ENCODE measurements around the gene TK2.

TK2 gene

GRCh38 chr16:66594739-66595138 is 44.8 kb upstream of the TK2 start:
- no peak overlapping the region for H3K4me3 ChIP-seq (ENCODE audit: low read length in 2 of 2)
- H3K27me3 ChIP-seq (ENCODE audit: control insufficient read depth in 3 of 3, insufficient read depth in 3 of 3, low read depth in 1 of 3, low read length in 3 of 3) = no peaks in the 10 kb centered on the region
- no peak overlapping the region for H3K14ac ChIP-seq (ENCODE audit: low read length)
- no peak overlapping the region for H3K18ac ChIP-seq (ENCODE audit: low read length)
- no peak overlapping the region for H4K91ac ChIP-seq (ENCODE audit: low read depth, low read length, poor library complexity)
- no peak overlapping the region for H2AFZ ChIP-seq (ENCODE audit: low read length)
- H2AK5ac ChIP-seq (ENCODE audit: low read depth, low read length) = no peak overlapping the region
- H3K4me2 ChIP-seq (ENCODE audit: insufficient read depth, low read length, poor library complexity, severe bottlenecking) = no peak overlapping the region
- no peak overlapping the region for H3K4ac ChIP-seq (ENCODE audit: low read length)
- WGBS, 2 donors (ENCODE audit: extremely low coverage in 2 of 2, insufficient read length in 2 of 2, insufficient replicate concordance in 1 of 2) = no CpG with 5 or more reads among the region's 7 CpGs
- no peak overlapping the region for H3K27ac ChIP-seq (replicated peaks; ENCODE audit: low read length)
- H2BK120ac ChIP-seq (ENCODE audit: low read depth, low read length) = no peak overlapping the region
- H3K9ac ChIP-seq (ENCODE audit: low read depth, low read length, poor library complexity) = no peak overlapping the region
- no peaks in the 10 kb centered on the region for H3K4me1 ChIP-seq (ENCODE audit: control insufficient read depth in 2 of 2, insufficient read depth in 1 of 2, low read depth in 1 of 2, low read length in 2 of 2)
- no peak overlapping the region for H2BK15ac ChIP-seq (ENCODE audit: low read length)
- DNase-seq (ENCODE audit: low spot score) = no peak
- no peaks in the 10 kb centered on the region for H3K79me1 ChIP-seq (ENCODE audit: low read depth, low read length)
- H3K36me3 ChIP-seq (replicated peaks in 1 of 2; ENCODE audit: control insufficient read depth in 2 of 2, insufficient read depth in 2 of 2, low read length in 2 of 2) = no peaks in the 10 kb centered on the region
- no peak overlapping the region for H2BK12ac ChIP-seq (ENCODE audit: low read length)
- H3K23ac ChIP-seq (ENCODE audit: low read depth, low read length, poor library complexity) = no peak overlapping the region
- no peak overlapping the region for H4K8ac ChIP-seq (ENCODE audit: low read depth, low read length)
- H2BK5ac ChIP-seq (ENCODE audit: low read length) = no peak overlapping the region
- H3K9me3 ChIP-seq (replicated peaks in 1 of 2; ENCODE audit: control insufficient read depth in 2 of 2, insufficient read depth in 1 of 2, low read depth in 1 of 2, low read length in 2 of 2) = no peaks in the 10 kb centered on the region

DNA sequence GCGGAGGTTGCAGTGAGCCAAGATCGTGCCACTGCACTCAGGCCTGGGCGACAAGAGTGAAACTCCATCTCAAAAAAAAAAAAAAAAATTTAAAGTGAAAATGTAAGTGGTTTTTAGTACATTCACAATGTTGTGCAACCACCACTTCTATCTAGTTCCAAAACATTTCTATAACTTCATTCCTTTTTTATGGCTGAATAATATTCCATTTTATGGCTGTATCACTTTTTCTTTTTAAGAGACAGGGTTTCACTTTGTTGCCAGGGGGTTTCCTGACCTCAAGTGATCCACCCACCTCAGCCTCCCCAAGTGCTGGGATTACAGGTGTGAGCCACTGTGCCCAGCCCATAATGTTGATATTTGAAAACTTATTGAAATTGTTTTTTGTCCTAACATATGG is 42.9 kb upstream of the TK2 start:
- no peak overlapping the region for H2BK12ac ChIP-seq (ENCODE audit: low read length)

DNA sequence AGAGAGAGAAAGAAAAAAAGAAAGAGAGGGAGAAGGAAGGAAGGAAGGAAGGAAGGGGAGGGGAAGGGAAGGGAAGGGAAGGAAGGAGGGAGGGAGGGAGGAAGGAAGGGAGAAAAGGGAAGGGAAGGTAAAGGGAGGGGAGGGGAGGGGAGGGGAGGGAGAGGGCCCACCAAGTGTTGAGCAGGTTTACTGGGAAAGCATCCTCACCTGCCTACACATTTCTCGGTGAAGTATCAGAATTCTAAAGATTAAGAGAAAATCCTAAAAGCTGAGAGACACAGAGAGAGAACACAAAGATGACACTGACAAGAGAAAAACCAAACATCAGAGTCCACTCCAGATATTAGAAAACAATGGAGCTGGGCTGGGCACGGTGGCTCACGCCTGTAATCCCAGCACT is 42.3 kb upstream of the TK2 start:
- H3K4ac ChIP-seq (ENCODE audit: low read length) = no peak overlapping the region
- no peak overlapping the region for H2AK5ac ChIP-seq (ENCODE audit: low read depth, low read length)
- no peak overlapping the region for H4K91ac ChIP-seq (ENCODE audit: low read depth, low read length, poor library complexity)
- no peaks in the 10 kb centered on the region for H3K36me3 ChIP-seq (replicated peaks in 1 of 2; ENCODE audit: control insufficient read depth in 2 of 2, insufficient read depth in 2 of 2, low read length in 2 of 2)
- no peaks in the 10 kb centered on the region for H3K79me1 ChIP-seq (ENCODE audit: low read depth, low read length)
- H2BK15ac ChIP-seq (ENCODE audit: low read length) = no peak overlapping the region
- no peak overlapping the region for H2BK12ac ChIP-seq (ENCODE audit: low read length)
- H3K9me3 ChIP-seq (replicated peaks in 1 of 2; ENCODE audit: control insufficient read depth in 2 of 2, insufficient read depth in 1 of 2, low read depth in 1 of 2, low read length in 2 of 2) = no peaks in the 10 kb centered on the region
- WGBS, 2 donors (ENCODE audit: extremely low coverage in 2 of 2, insufficient read length in 2 of 2, insufficient replicate concordance in 1 of 2) = no CpG with 5 or more reads among the region's 3 CpGs
- H4K8ac ChIP-seq (ENCODE audit: low read depth, low read length) = no peak overlapping the region
- H3K27me3 ChIP-seq (ENCODE audit: control insufficient read depth in 3 of 3, insufficient read depth in 3 of 3, low read depth in 1 of 3, low read length in 3 of 3) = no peaks in the 10 kb centered on the region
- H2BK5ac ChIP-seq (ENCODE audit: low read length) = no peak overlapping the region
- no peak overlapping the region for H3K9ac ChIP-seq (ENCODE audit: low read depth, low read length, poor library complexity)
- no peak overlapping the region for H3K23ac ChIP-seq (ENCODE audit: low read depth, low read length, poor library complexity)
- H3K14ac ChIP-seq (ENCODE audit: low read length) = no peak overlapping the region
- H3K18ac ChIP-seq (ENCODE audit: low read length) = no peak overlapping the region
- H3K4me1 ChIP-seq (ENCODE audit: control insufficient read depth in 2 of 2, insufficient read depth in 1 of 2, low read depth in 1 of 2, low read length in 2 of 2) = no peaks in the 10 kb centered on the region
- H2AFZ ChIP-seq (ENCODE audit: low read length) = no peak overlapping the region
- no peak overlapping the region for H3K4me3 ChIP-seq (ENCODE audit: low read length in 2 of 2)
- no peak overlapping the region for H3K4me2 ChIP-seq (ENCODE audit: insufficient read depth, low read length, poor library complexity, severe bottlenecking)
- no peak for DNase-seq (ENCODE audit: low spot score)
- H2BK120ac ChIP-seq (ENCODE audit: low read depth, low read length) = no peak overlapping the region
- H3K27ac ChIP-seq (replicated peaks; ENCODE audit: low read length) = no peak overlapping the region

More for the DNA sequence above, 42.9 kb upstream of the TK2 start:
- H3K27ac ChIP-seq (replicated peaks; ENCODE audit: low read length) = no peak overlapping the region
- no peak overlapping the region for H3K14ac ChIP-seq (ENCODE audit: low read length)
- no CpG with 5 or more reads among the region's 3 CpGs for WGBS, 2 donors (ENCODE audit: extremely low coverage in 2 of 2, insufficient read length in 2 of 2, insufficient replicate concordance in 1 of 2)
- H3K9ac ChIP-seq (ENCODE audit: low read depth, low read length, poor library complexity) = no peak overlapping the region
- H3K27me3 ChIP-seq (ENCODE audit: control insufficient read depth in 3 of 3, insufficient read depth in 3 of 3, low read depth in 1 of 3, low read length in 3 of 3) = no peaks in the 10 kb centered on the region
- no peak overlapping the region for H2BK5ac ChIP-seq (ENCODE audit: low read length)
- H3K4me2 ChIP-seq (ENCODE audit: insufficient read depth, low read length, poor library complexity, severe bottlenecking) = no peak overlapping the region
- H3K23ac ChIP-seq (ENCODE audit: low read depth, low read length, poor library complexity) = no peak overlapping the region
- no peak overlapping the region for H3K18ac ChIP-seq (ENCODE audit: low read length)
- H2BK120ac ChIP-seq (ENCODE audit: low read depth, low read length) = no peak overlapping the region
- no peak overlapping the region for H2BK15ac ChIP-seq (ENCODE audit: low read length)
- no peak overlapping the region for H3K4ac ChIP-seq (ENCODE audit: low read length)
- H2AK5ac ChIP-seq (ENCODE audit: low read depth, low read length) = no peak overlapping the region
- H4K91ac ChIP-seq (ENCODE audit: low read depth, low read length, poor library complexity) = no peak overlapping the region
- no peak overlapping the region for H4K8ac ChIP-seq (ENCODE audit: low read depth, low read length)
- H3K4me3 ChIP-seq (ENCODE audit: low read length in 2 of 2) = no peak overlapping the region
- no peaks in the 10 kb centered on the region for H3K36me3 ChIP-seq (replicated peaks in 1 of 2; ENCODE audit: control insufficient read depth in 2 of 2, insufficient read depth in 2 of 2, low read length in 2 of 2)
- H3K9me3 ChIP-seq (replicated peaks in 1 of 2; ENCODE audit: control insufficient read depth in 2 of 2, insufficient read depth in 1 of 2, low read depth in 1 of 2, low read length in 2 of 2) = no peaks in the 10 kb centered on the region
- H2AFZ ChIP-seq (ENCODE audit: low read length) = no peak overlapping the region
- no peak for DNase-seq (ENCODE audit: low spot score)
- H3K79me1 ChIP-seq (ENCODE audit: low read depth, low read length) = no peaks in the 10 kb centered on the region
- no peaks in the 10 kb centered on the region for H3K4me1 ChIP-seq (ENCODE audit: control insufficient read depth in 2 of 2, insufficient read depth in 1 of 2, low read depth in 1 of 2, low read length in 2 of 2)

DNA sequence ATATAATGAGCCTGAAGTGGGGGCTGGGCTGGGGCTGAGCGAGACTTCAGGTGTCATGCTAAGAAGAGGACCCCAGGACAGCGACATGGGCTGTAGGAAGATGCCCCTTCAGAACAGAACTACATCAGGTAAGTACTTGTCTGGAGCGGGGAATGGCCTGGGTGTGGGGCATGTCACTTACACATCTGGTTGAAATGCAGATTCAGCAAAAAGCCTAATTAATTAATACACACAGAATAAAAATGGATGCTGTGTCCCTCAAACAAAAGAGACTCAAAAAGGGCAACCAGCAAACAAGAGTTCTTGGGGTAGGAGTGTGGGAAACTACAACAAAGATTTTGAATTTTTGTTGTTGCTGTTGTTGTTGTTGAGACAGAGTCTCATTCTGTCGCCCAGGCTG is 41.1 kb upstream of the TK2 start:
- no peak overlapping the region for H4K91ac ChIP-seq (ENCODE audit: low read depth, low read length, poor library complexity)

More for the DNA sequence above, 41.1 kb upstream of the TK2 start:
- Histone ChIP-seq H3K79me1 (ENCODE audit: low read depth, low read length) (no peaks in the 10 kb centered on the region), H3K4me2 (ENCODE audit: insufficient read depth, low read length, poor library complexity, severe bottlenecking) (no peak overlapping the region), H3K9me3 (replicated peaks in 1 of 2; ENCODE audit: control insufficient read depth in 2 of 2, insufficient read depth in 1 of 2, low read depth in 1 of 2, low read length in 2 of 2) (no peaks in the 10 kb centered on the region), H2BK120ac (ENCODE audit: low read depth, low read length) (no peak overlapping the region), H3K4ac (ENCODE audit: low read length) (no peak overlapping the region), H3K27me3 (ENCODE audit: control insufficient read depth in 3 of 3, insufficient read depth in 3 of 3, low read depth in 1 of 3, low read length in 3 of 3) (no peaks in the 10 kb centered on the region), H2AFZ (ENCODE audit: low read length) (no peak overlapping the region), H3K23ac (ENCODE audit: low read depth, low read length, poor library complexity) (no peak overlapping the region), H3K18ac (ENCODE audit: low read length) (no peak overlapping the region), H2BK5ac (ENCODE audit: low read length) (no peak overlapping the region), H3K14ac (ENCODE audit: low read length) (no peak overlapping the region), H3K36me3 (replicated peaks in 1 of 2; ENCODE audit: control insufficient read depth in 2 of 2, insufficient read depth in 2 of 2, low read length in 2 of 2) (peaks cover 0 to 2% of the 10 kb centered on the region in 2 donors), H3K9ac (ENCODE audit: low read depth, low read length, poor library complexity) (no peak overlapping the region), H2BK12ac (ENCODE audit: low read length) (no peak overlapping the region), H3K4me1 (ENCODE audit: control insufficient read depth in 2 of 2, insufficient read depth in 1 of 2, low read depth in 1 of 2, low read length in 2 of 2) (no peaks in the 10 kb centered on the region), H4K8ac (ENCODE audit: low read depth, low read length) (no peak overlapping the region), H3K4me3 (ENCODE audit: low read length in 2 of 2) (no peak overlapping the region), H3K27ac (replicated peaks; ENCODE audit: low read length) (no peak overlapping the region), H2BK15ac (ENCODE audit: low read length) (no peak overlapping the region), H2AK5ac (ENCODE audit: low read depth, low read length) (no peak overlapping the region)
- WGBS, 2 donors (ENCODE audit: extremely low coverage in 2 of 2, insufficient read length in 2 of 2, insufficient replicate concordance in 1 of 2) = no CpG with 5 or more reads among the region's 4 CpGs
- no peak for DNase-seq (ENCODE audit: low spot score)
